HG03064 (cell line): ENCODE measurements around the gene SMURF1.

ENCODE experiments used
- ATAC-seq: cut with Tn5 transposase; IDR thresholded peaks from one replicate; pipeline ENCODE4 v1.9.1; 2021; ENCODE audit warnings: low read depth; ENCODE audit not compliant: unreplicated experiment

Gene SMURF1

GRCh38 chr7:99033765-99034164 is 110.1 kb downstream of the SMURF1 start:
- no peak for ATAC-seq

GRCh38 chr7:99032928-99033327 is 111.0 kb downstream of the SMURF1 start:
- no peak for ATAC-seq

- ATAC-seq = no peak
Measured at GRCh38 chr7:99031496-99031895, 112.4 kb downstream of the SMURF1 start.

- ATAC-seq = no peak
Measured at GRCh38 chr7:99030951-99031350, 113.0 kb downstream of the SMURF1 start.

- ATAC-seq = no peak
Measured at GRCh38 chr7:99030457-99030856, 113.5 kb downstream of the SMURF1 start.

- no peak for ATAC-seq
Measured at GRCh38 chr7:99029466-99030435, 114.2 kb downstream of the SMURF1 start.

- ATAC-seq = no peak
Measured at GRCh38 chr7:99028261-99028973, 115.5 kb downstream of the SMURF1 start.

GRCh38 chr7:99027841-99028240 is 116.1 kb downstream of the SMURF1 start:
- no peak for ATAC-seq

- no peak for ATAC-seq
Measured at GRCh38 chr7:99027241-99027640, 116.7 kb downstream of the SMURF1 start.

- ATAC-seq = no peak
Measured at GRCh38 chr7:99024066-99024465, 119.8 kb downstream of the SMURF1 start.

GRCh38 chr7:99021941-99022560 is 121.9 kb downstream of the SMURF1 start:
- no peak for ATAC-seq

GRCh38 chr7:99020413-99020715 is 123.5 kb downstream of the SMURF1 start:
- no peak for ATAC-seq

GRCh38 chr7:99019523-99020412 is 124.1 kb downstream of the SMURF1 start:
- no peak for ATAC-seq

- ATAC-seq = no peak
Measured at GRCh38 chr7:99016196-99016595, 127.7 kb downstream of the SMURF1 start.

GRCh38 chr7:99014113-99014985 is 129.6 kb downstream of the SMURF1 start:
- no peak for ATAC-seq

- no peak for ATAC-seq
Measured at GRCh38 chr7:99013266-99014112, 130.4 kb downstream of the SMURF1 start.

GRCh38 chr7:99012722-99013121 is 131.2 kb downstream of the SMURF1 start:
- no peak for ATAC-seq

GRCh38 chr7:99011706-99012404 is 132.1 kb downstream of the SMURF1 start:
- ATAC-seq = no peak
